Measurements from ENCODE around the gene JSRP1. TPM values are rescaled to one million over a fixed set of nuclear protein-coding genes. Genes with fewer than 3 reads are reported as not detected.
A peak's percentile ranks its signal among the peaks of the same experiment; 100 is the strongest.

JSRP1 gene
- total RNA-seq, 1 donor, result 0.72 TPM

GRCh38 chr19:2208975-2209374, 47.2 kb downstream of the JSRP1 start:
- Histone ChIP-seq H3K4me3 (ENCODE audit: insufficient read depth, low read length) (no peak overlapping the region), H2AFZ (ENCODE audit: low read length) (no peak overlapping the region), H3K4me2 (ENCODE audit: insufficient read depth, low read length) (no peak overlapping the region), H3K9me3 (ENCODE audit: low read depth, low read length) (no peaks in the 10 kb centered on the region), H3K27ac (ENCODE audit: low read depth, low read length) (peak overlapping the region; percentile 41), H3K79me2 (ENCODE audit: insufficient read depth, low read length) (peaks cover 55% of the 10 kb centered on the region), H3K4me1 (ENCODE audit: insufficient read depth, low read length) (peaks cover 7% of the 10 kb centered on the region), H3K36me3 (ENCODE audit: insufficient read depth, low read length) (peaks cover 68% of the 10 kb centered on the region), H3K27me3 (ENCODE audit: insufficient read depth, low read length) (no peaks in the 10 kb centered on the region), H4K20me1 (ENCODE audit: insufficient read depth, low read length) (peaks cover 17% of the 10 kb centered on the region)
- TF ChIP-seq CTCF (IDR thresholded peaks at IDR 0.05; ENCODE audit: extremely low read depth, low read depth, low read length), result no peak
- DNase-seq (ENCODE audit: insufficient read length, low spot score, missing footprints), result no peak

GRCh38 chr19:2207991-2208860, 48.0 kb downstream of the JSRP1 start:
- DNase-seq (ENCODE audit: insufficient read length, low spot score, missing footprints), result peak; percentile 100
- Histone ChIP-seq H3K4me3 (ENCODE audit: insufficient read depth, low read length) (no peak overlapping the region), H3K36me3 (ENCODE audit: insufficient read depth, low read length) (peaks cover 70% of the 10 kb centered on the region), H4K20me1 (ENCODE audit: insufficient read depth, low read length) (peaks cover 14% of the 10 kb centered on the region), H3K79me2 (ENCODE audit: insufficient read depth, low read length) (peaks cover 62% of the 10 kb centered on the region), H3K9me3 (ENCODE audit: low read depth, low read length) (no peaks in the 10 kb centered on the region), H3K27me3 (ENCODE audit: insufficient read depth, low read length) (no peaks in the 10 kb centered on the region), H3K4me1 (ENCODE audit: insufficient read depth, low read length) (peaks cover 7% of the 10 kb centered on the region), H2AFZ (ENCODE audit: low read length) (no peak overlapping the region), H3K27ac (ENCODE audit: low read depth, low read length) (peak overlapping the region; percentile 41), H3K4me2 (ENCODE audit: insufficient read depth, low read length) (no peak overlapping the region)
- peak; percentile 25 for TF ChIP-seq CTCF (IDR thresholded peaks at IDR 0.05; ENCODE audit: extremely low read depth, low read depth, low read length)

GRCh38 chr19:2207008-2207407, 49.2 kb downstream of the JSRP1 start:
- peaks cover 7% of the 10 kb centered on the region for H3K4me1 ChIP-seq (ENCODE audit: insufficient read depth, low read length)
- TF ChIP-seq CTCF (IDR thresholded peaks at IDR 0.05; ENCODE audit: extremely low read depth, low read depth, low read length), result no peak
- no peaks in the 10 kb centered on the region for H3K27me3 ChIP-seq (ENCODE audit: insufficient read depth, low read length)
- no peak overlapping the region for H2AFZ ChIP-seq (ENCODE audit: low read length)
- peaks cover 69% of the 10 kb centered on the region for H3K36me3 ChIP-seq (ENCODE audit: insufficient read depth, low read length)
- DNase-seq (ENCODE audit: insufficient read length, low spot score, missing footprints), result no peak
- no peaks in the 10 kb centered on the region for H3K9me3 ChIP-seq (ENCODE audit: low read depth, low read length)
- peaks cover 9% of the 10 kb centered on the region for H4K20me1 ChIP-seq (ENCODE audit: insufficient read depth, low read length)
- no peak overlapping the region for H3K27ac ChIP-seq (ENCODE audit: low read depth, low read length)
- H3K79me2 ChIP-seq (ENCODE audit: insufficient read depth, low read length), result peaks cover 66% of the 10 kb centered on the region
- H3K4me3 ChIP-seq (ENCODE audit: insufficient read depth, low read length), result no peak overlapping the region
- no peak overlapping the region for H3K4me2 ChIP-seq (ENCODE audit: insufficient read depth, low read length)

- Histone ChIP-seq H3K4me2 (ENCODE audit: insufficient read depth, low read length) (no peak overlapping the region), H3K36me3 (ENCODE audit: insufficient read depth, low read length) (peaks cover 56% of the 10 kb centered on the region), H3K27me3 (ENCODE audit: insufficient read depth, low read length) (no peaks in the 10 kb centered on the region), H3K79me2 (ENCODE audit: insufficient read depth, low read length) (peaks cover 88% of the 10 kb centered on the region), H3K9me3 (ENCODE audit: low read depth, low read length) (no peaks in the 10 kb centered on the region), H3K27ac (ENCODE audit: low read depth, low read length) (no peak overlapping the region), H4K20me1 (ENCODE audit: insufficient read depth, low read length) (peaks cover 35% of the 10 kb centered on the region), H3K4me1 (ENCODE audit: insufficient read depth, low read length) (peaks cover 4% of the 10 kb centered on the region), H2AFZ (ENCODE audit: low read length) (no peak overlapping the region), H3K4me3 (ENCODE audit: insufficient read depth, low read length) (no peak overlapping the region)
- no peak for DNase-seq (ENCODE audit: insufficient read length, low spot score, missing footprints)
- TF ChIP-seq CTCF (IDR thresholded peaks at IDR 0.05; ENCODE audit: extremely low read depth, low read depth, low read length), result no peak
Observed at GRCh38 chr19:2202366-2202765, 53.9 kb downstream of the JSRP1 start.
